Mucosa of stomach (tissue), 1 donor: ENCODE results near the gene UGT1A3.

Experiments
- H3K27me3 ChIP-seq: one replicate; pipeline ENCODE4 v1.7.0; 2013; ENCODE audit warnings: mild to moderate bottlenecking, low read length; ENCODE audit not compliant: control insufficient read depth, insufficient read depth
- H3K36me3 ChIP-seq: one replicate; pipeline ENCODE4 v1.7.0; 2013; ENCODE audit warnings: low read length; ENCODE audit not compliant: control insufficient read depth, insufficient read depth
- H3K4me1 ChIP-seq: one replicate; pipeline ENCODE4 v1.7.0; 2013; ENCODE audit warnings: mild to moderate bottlenecking, low read length; ENCODE audit not compliant: control insufficient read depth, insufficient read depth
- H3K4me3 ChIP-seq: one replicate; pipeline ENCODE4 v1.7.0; 2013; ENCODE audit warnings: low read length
- H3K9ac ChIP-seq: one replicate; pipeline ENCODE4 v1.7.0; 2013; ENCODE audit warnings: mild to moderate bottlenecking, low read length, moderate library complexity
- H3K9me3 ChIP-seq: one replicate; pipeline ENCODE4 v1.7.0; 2013; ENCODE audit warnings: mild to moderate bottlenecking, low read length, moderate library complexity; ENCODE audit not compliant: control insufficient read depth
- donor health status: Pancreatic carcinoma.

Gene UGT1A3

GRCh38 chr2:233816334-233816733 is 87.5 kb downstream of the UGT1A3 start:
- no peak overlapping the region for H3K9ac ChIP-seq
- H3K4me3 ChIP-seq = no peak overlapping the region
- no peaks in the 10 kb centered on the region for H3K36me3 ChIP-seq
- no peaks in the 10 kb centered on the region for H3K27me3 ChIP-seq
- no peaks in the 10 kb centered on the region for H3K4me1 ChIP-seq
- no peaks in the 10 kb centered on the region for H3K9me3 ChIP-seq

GRCh38 chr2:233816771-233817170 is 87.9 kb downstream of the UGT1A3 start:
- Histone ChIP-seq H3K4me3 (no peak overlapping the region), H3K36me3 (no peaks in the 10 kb centered on the region), H3K27me3 (no peaks in the 10 kb centered on the region), H3K9ac (no peak overlapping the region), H3K9me3 (no peaks in the 10 kb centered on the region), H3K4me1 (no peaks in the 10 kb centered on the region)

GRCh38 chr2:233817361-233817911 is 88.6 kb downstream of the UGT1A3 start:
- H3K4me3 ChIP-seq = no peak overlapping the region
- H3K9me3 ChIP-seq = no peaks in the 10 kb centered on the region
- no peaks in the 10 kb centered on the region for H3K36me3 ChIP-seq
- H3K9ac ChIP-seq = no peak overlapping the region
- H3K27me3 ChIP-seq = no peaks in the 10 kb centered on the region
- H3K4me1 ChIP-seq = no peaks in the 10 kb centered on the region

GRCh38 chr2:233817995-233818638 is 89.3 kb downstream of the UGT1A3 start:
- Histone ChIP-seq H3K9ac (no peak overlapping the region), H3K9me3 (no peaks in the 10 kb centered on the region), H3K27me3 (no peaks in the 10 kb centered on the region), H3K36me3 (no peaks in the 10 kb centered on the region), H3K4me1 (peaks cover under 1% of the 10 kb centered on the region), H3K4me3 (no peak overlapping the region)

GRCh38 chr2:233818639-233819621 is 90.1 kb downstream of the UGT1A3 start:
- H3K9me3 ChIP-seq = no peaks in the 10 kb centered on the region
- H3K27me3 ChIP-seq = no peaks in the 10 kb centered on the region
- no peak overlapping the region for H3K9ac ChIP-seq
- no peak overlapping the region for H3K4me3 ChIP-seq
- peaks cover 8% of the 10 kb centered on the region for H3K4me1 ChIP-seq
- no peaks in the 10 kb centered on the region for H3K36me3 ChIP-seq

- Histone ChIP-seq H3K27me3 (no peaks in the 10 kb centered on the region), H3K4me1 (peaks cover 8% of the 10 kb centered on the region), H3K9ac (no peak overlapping the region), H3K4me3 (no peak overlapping the region), H3K9me3 (no peaks in the 10 kb centered on the region), H3K36me3 (no peaks in the 10 kb centered on the region)
Observed at GRCh38 chr2:233819884-233820773, 91.3 kb downstream of the UGT1A3 start.

- H3K4me3 ChIP-seq = no peak overlapping the region
- H3K27me3 ChIP-seq = no peaks in the 10 kb centered on the region
- H3K9ac ChIP-seq = no peak overlapping the region
- H3K36me3 ChIP-seq = no peaks in the 10 kb centered on the region
- H3K4me1 ChIP-seq = peaks cover 8% of the 10 kb centered on the region
- H3K9me3 ChIP-seq = no peaks in the 10 kb centered on the region
Observed at GRCh38 chr2:233820774-233821105, 91.9 kb downstream of the UGT1A3 start.

GRCh38 chr2:233821196-233821595 is 92.4 kb downstream of the UGT1A3 start:
- H3K4me3 ChIP-seq = no peak overlapping the region
- H3K27me3 ChIP-seq = no peaks in the 10 kb centered on the region
- H3K4me1 ChIP-seq = peaks cover 8% of the 10 kb centered on the region
- H3K9me3 ChIP-seq = no peaks in the 10 kb centered on the region
- H3K36me3 ChIP-seq = no peaks in the 10 kb centered on the region
- no peak overlapping the region for H3K9ac ChIP-seq

- H3K9me3 ChIP-seq = no peaks in the 10 kb centered on the region
Observed at GRCh38 chr2:233821709-233822100, 92.9 kb downstream of the UGT1A3 start.

GRCh38 chr2:233822101-233822771 is 93.4 kb downstream of the UGT1A3 start:
- Histone ChIP-seq H3K36me3 (no peaks in the 10 kb centered on the region), H3K4me1 (peaks cover 8% of the 10 kb centered on the region), H3K27me3 (no peaks in the 10 kb centered on the region), H3K4me3 (no peak overlapping the region), H3K9me3 (no peaks in the 10 kb centered on the region), H3K9ac (no peak overlapping the region)

More at GRCh38 chr2:233821709-233822100, 92.9 kb downstream of the UGT1A3 start:
- Histone ChIP-seq H3K9ac (no peak overlapping the region), H3K4me3 (no peak overlapping the region), H3K36me3 (no peaks in the 10 kb centered on the region), H3K27me3 (no peaks in the 10 kb centered on the region), H3K4me1 (peaks cover 8% of the 10 kb centered on the region)
